ENCODE results near the gene CAPN13. TPM values are rescaled to one million over a fixed set of nuclear protein-coding genes. Genes with fewer than 3 reads are reported as not detected.

Gene CAPN13
- total RNA-seq, 3 donors from 2014 or later: 33.8 to 44.6 TPM; not detected in 1

DNA sequence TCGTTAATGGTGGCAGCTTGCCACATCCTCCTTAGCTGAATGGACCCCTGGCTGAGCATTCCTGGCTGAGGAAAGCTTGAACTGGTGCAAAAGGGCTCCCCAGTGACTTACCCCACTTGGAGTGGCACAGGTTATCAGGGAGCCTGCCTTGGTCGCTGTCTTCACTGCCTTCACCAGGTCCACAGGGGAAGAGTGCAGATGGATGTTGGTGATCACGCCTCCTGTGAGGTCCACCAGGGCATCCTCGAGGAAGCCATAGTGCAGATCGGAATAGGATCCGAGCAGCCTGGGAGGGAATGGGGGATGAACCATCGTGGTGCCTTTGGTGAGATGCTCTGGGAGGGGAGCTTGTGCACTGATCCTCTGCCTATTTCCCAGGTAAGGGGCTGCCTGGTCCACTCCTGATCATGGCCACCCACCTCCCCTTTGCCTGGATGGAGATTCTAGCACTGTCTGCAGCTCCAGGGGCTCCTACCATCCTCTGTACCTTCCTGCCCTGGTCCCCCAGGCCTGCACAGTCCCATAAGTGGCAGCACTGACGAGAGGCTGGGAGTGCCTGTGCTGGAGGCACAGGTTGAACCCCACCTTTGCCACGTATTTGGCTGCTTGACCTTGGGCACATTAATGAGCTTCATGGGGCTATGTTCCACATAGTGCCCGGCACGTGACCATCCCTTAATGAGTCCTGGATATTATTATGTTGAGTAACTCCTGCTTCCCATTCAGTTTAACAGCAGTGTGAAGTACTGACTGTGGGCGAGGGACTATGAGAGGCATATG is 43.0 kb downstream of the CAPN13 start:
- no peaks in the 10 kb centered on the region for H3K4me1 ChIP-seq
- no peak for DNase-seq (ENCODE audit: low spot score in 2 of 2)
- H3K27me3 ChIP-seq: no peaks in the 10 kb centered on the region
- no peak for TF ChIP-seq POLR2AphosphoS5 (IDR thresholded peaks at IDR 0.05)
- TF ChIP-seq CTCF (IDR thresholded peaks at IDR 0.05): no peak
- TF ChIP-seq POLR2A (IDR thresholded peaks at IDR 0.05): no peak
- H3K27ac ChIP-seq: no peak overlapping the region
- H3K36me3 ChIP-seq: no peaks in the 10 kb centered on the region
- intact Hi-C loops (cut with DNase I; ENCODE audit: low total_unique reads): no loop called here
- no peak overlapping the region for H3K4me3 ChIP-seq
- no peaks in the 10 kb centered on the region for H3K9me3 ChIP-seq

DNA sequence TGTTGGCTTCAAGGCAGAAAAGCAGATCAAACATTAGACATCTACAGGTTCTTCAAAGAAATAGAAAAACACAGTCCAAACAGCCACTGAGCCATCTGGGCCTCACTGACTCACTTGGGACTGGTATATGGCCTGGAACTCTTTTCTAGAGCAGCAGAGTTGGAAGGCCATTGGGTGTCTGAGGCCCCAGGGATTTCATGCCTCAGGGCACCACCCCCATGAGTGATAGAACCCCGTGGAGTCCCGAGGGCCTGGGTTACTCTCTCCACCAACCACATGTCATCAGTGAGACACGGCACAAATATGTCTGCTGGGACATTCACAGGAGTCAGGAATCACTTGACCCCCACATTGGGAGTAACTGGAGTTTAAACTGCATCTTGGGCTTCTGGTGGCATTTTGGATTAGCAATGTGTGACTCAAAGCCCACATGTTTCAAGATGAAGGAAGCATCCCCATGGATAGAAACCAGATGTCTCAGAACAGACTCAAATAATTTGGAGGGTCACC is 44.0 kb downstream of the CAPN13 start:
- Histone ChIP-seq H3K36me3 (no peaks in the 10 kb centered on the region), H3K4me3 (no peak overlapping the region), H3K27me3 (no peaks in the 10 kb centered on the region), H3K9me3 (no peaks in the 10 kb centered on the region), H3K27ac (no peak overlapping the region), H3K4me1 (no peaks in the 10 kb centered on the region)
- no peak for DNase-seq (ENCODE audit: low spot score in 2 of 2)
- intact Hi-C loops (cut with DNase I; ENCODE audit: low total_unique reads): no loop called here
- no peak for TF ChIP-seq POLR2A (IDR thresholded peaks at IDR 0.05)
- no peak for TF ChIP-seq POLR2AphosphoS5 (IDR thresholded peaks at IDR 0.05)
- no peak for TF ChIP-seq CTCF (IDR thresholded peaks at IDR 0.05)

- TF ChIP-seq POLR2A (IDR thresholded peaks at IDR 0.05) (no peak), POLR2AphosphoS5 (IDR thresholded peaks at IDR 0.05) (no peak), CTCF (IDR thresholded peaks at IDR 0.05) (no peak)
- Histone ChIP-seq H3K4me3 (no peak overlapping the region), H3K27me3 (no peaks in the 10 kb centered on the region), H3K27ac (no peak overlapping the region), H3K36me3 (no peaks in the 10 kb centered on the region), H3K9me3 (no peaks in the 10 kb centered on the region), H3K4me1 (no peaks in the 10 kb centered on the region)
- intact Hi-C loops (cut with DNase I; ENCODE audit: low total_unique reads): no loop called here
- DNase-seq (ENCODE audit: low spot score in 2 of 2): no peak
These were observed 46.0 kb downstream of the CAPN13 start for GRCh38 chr2:30761226-30761625.

- H3K4me3 ChIP-seq: no peak overlapping the region
- peak in 1 of 2 donors; percentile 37 for DNase-seq (ENCODE audit: low spot score in 2 of 2)
- intact Hi-C loops (cut with DNase I; ENCODE audit: low total_unique reads): no loop called here
- TF ChIP-seq CTCF (IDR thresholded peaks at IDR 0.05): no peak
- no peak for TF ChIP-seq POLR2A (IDR thresholded peaks at IDR 0.05)
- no peak for TF ChIP-seq POLR2AphosphoS5 (IDR thresholded peaks at IDR 0.05)
- no peaks in the 10 kb centered on the region for H3K4me1 ChIP-seq
- H3K9me3 ChIP-seq: no peaks in the 10 kb centered on the region
- peaks cover 0 to 3% of the 10 kb centered on the region in 2 donors for H3K27me3 ChIP-seq
- H3K27ac ChIP-seq: no peak overlapping the region
- H3K36me3 ChIP-seq: no peaks in the 10 kb centered on the region
These were observed 47.8 kb downstream of the CAPN13 start for GRCh38 chr2:30759481-30759880.

DNA sequence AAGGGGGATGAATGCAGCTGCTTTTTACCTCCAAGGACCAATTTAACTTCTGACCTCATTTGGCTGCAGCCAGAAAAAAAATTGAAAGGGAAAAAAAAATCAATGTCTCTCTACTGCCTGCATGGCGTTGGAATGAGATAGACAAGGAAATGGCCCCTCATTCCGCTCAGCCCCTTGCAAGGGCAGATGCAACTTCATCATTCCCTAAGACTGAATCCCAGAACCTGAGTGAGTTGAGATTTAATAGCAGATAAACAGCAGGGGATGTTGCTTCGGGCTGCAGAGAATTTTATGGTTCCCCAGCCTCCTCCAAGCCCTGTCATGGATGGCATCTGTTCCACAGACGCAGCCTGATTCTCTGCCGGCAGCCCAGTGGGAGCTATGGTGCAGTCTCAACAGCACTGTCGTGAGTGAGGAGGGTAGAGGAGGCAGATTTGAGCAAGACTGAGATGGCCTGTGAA is 49.0 kb downstream of the CAPN13 start:
- peak in 1 of 2 donors; percentile 14 for DNase-seq (ENCODE audit: low spot score in 2 of 2)
- H3K9me3 ChIP-seq: no peaks in the 10 kb centered on the region

More for the DNA sequence above, 49.0 kb downstream of the CAPN13 start:
- H3K4me1 ChIP-seq: no peaks in the 10 kb centered on the region
- peaks cover 0 to 3% of the 10 kb centered on the region in 2 donors for H3K27me3 ChIP-seq
- H3K4me3 ChIP-seq: no peak overlapping the region
- TF ChIP-seq CTCF (IDR thresholded peaks at IDR 0.05) (no peak), POLR2A (IDR thresholded peaks at IDR 0.05) (no peak), POLR2AphosphoS5 (IDR thresholded peaks at IDR 0.05) (no peak)
- intact Hi-C loops (cut with DNase I; ENCODE audit: low total_unique reads): no loop called here
- no peaks in the 10 kb centered on the region for H3K36me3 ChIP-seq
- H3K27ac ChIP-seq: no peak overlapping the region

Data from breast epithelium (tissue), 4 donors.